Measurements from ENCODE around the gene FUT8. TPM values are rescaled to one million over a fixed set of nuclear protein-coding genes. Genes with fewer than 3 reads are reported as not detected.

The FUT8 gene
- total and polyA plus RNA-seq, 2 donors (not counting 1 experiment from before 2014, with no cell fraction given), result 13.2 to 91.8 TPM

- H3K27ac Mint-ChIP-seq, result no peak overlapping the region
- H3K9ac ChIP-seq (ENCODE audit: low read length), result no peak overlapping the region
Observed at GRCh38 chr14:65774041-65774440, 361.5 kb downstream of the FUT8 start.

GRCh38 chr14:65776193-65776852 lies 363.8 kb downstream of the FUT8 start:
- Histone ChIP-seq H3K27ac (ENCODE audit: low read length in 2 of 2) (no peak overlapping the region), H3K9ac (ENCODE audit: low read length) (no peak overlapping the region), H3K36me3 (replicated peaks in 1 of 2; ENCODE audit: control extremely low read depth in 1 of 2, control insufficient read depth in 1 of 2, extremely low read depth in 1 of 2, insufficient read depth in 2 of 2, low read length in 1 of 2) (no peaks in the 10 kb centered on the region), H2AFZ (ENCODE audit: insufficient read depth, low read depth, low read length, poor library complexity, severe bottlenecking) (no peak overlapping the region), H3K27me3 (replicated peaks in 1 of 4; ENCODE audit: control extremely low read depth in 1 of 4, control insufficient read depth in 3 of 4, insufficient read depth in 4 of 4, low read length in 3 of 4) (no peaks in the 10 kb centered on the region), H3K4me1 (ENCODE audit: control insufficient read depth in 2 of 2, insufficient read depth in 2 of 2, low read length in 2 of 2) (no peaks in the 10 kb centered on the region), H3K4me2 (replicated peaks; ENCODE audit: low read depth, low read length, poor library complexity, severe bottlenecking) (no peak overlapping the region), H4K20me1 (ENCODE audit: control insufficient read depth, insufficient read depth, low read length, poor library complexity, severe bottlenecking) (no peaks in the 10 kb centered on the region), H3K9me3 (ENCODE audit: control extremely low read depth in 1 of 3, control insufficient read depth in 2 of 3, insufficient read depth in 1 of 3, low read length in 2 of 3) (no peaks in the 10 kb centered on the region), H3K79me2 (ENCODE audit: control insufficient read depth, insufficient read depth, low read length) (no peaks in the 10 kb centered on the region), H3K4me3 (ENCODE audit: control extremely low read depth in 1 of 5, extremely low read depth in 1 of 5, insufficient read depth in 1 of 5, low read depth in 2 of 5, low read length in 4 of 5) (no peak overlapping the region)
- Mint-ChIP-seq H3K27ac (no peak overlapping the region), H3K9me3 (ENCODE audit: insufficient read depth) (no peaks in the 10 kb centered on the region), H3K27me3 (peaks cover 5% of the 10 kb centered on the region), H3K4me1 (peaks cover 2% of the 10 kb centered on the region), H3K4me3 (no peak overlapping the region)
- ATAC-seq (ENCODE audit: low read depth) (no peak), DNase-seq (no peak)
- intact Hi-C loops (cut with micrococcal nuclease), result no loop called here
- POLR2A ChIA-PET, result no interaction called here
- WGBS (ENCODE audit: insufficient coverage), result 100% methylated on average over 2 of the region's 4 CpGs
- CTCF ChIA-PET, result no interaction called here
- TF ChIP-seq EZH2 (IDR thresholded peaks at IDR 0.05; ENCODE audit: borderline replicate concordance, insufficient read depth, low read depth, low read length, poor library complexity, severe bottlenecking) (no peak), CTCF (IDR thresholded peaks at IDR 0.05) (no peak)

More at GRCh38 chr14:65774041-65774440, 361.5 kb downstream of the FUT8 start:
- Histone ChIP-seq H3K79me2 (ENCODE audit: control insufficient read depth, insufficient read depth, low read length) (no peaks in the 10 kb centered on the region), H3K4me2 (replicated peaks; ENCODE audit: low read depth, low read length, poor library complexity, severe bottlenecking) (no peak overlapping the region), H3K27ac (ENCODE audit: low read length in 2 of 2) (no peak overlapping the region), H2AFZ (ENCODE audit: insufficient read depth, low read depth, low read length, poor library complexity, severe bottlenecking) (no peak overlapping the region), H3K4me1 (ENCODE audit: control insufficient read depth in 2 of 2, insufficient read depth in 2 of 2, low read length in 2 of 2) (no peaks in the 10 kb centered on the region), H3K4me3 (ENCODE audit: control extremely low read depth in 1 of 5, extremely low read depth in 1 of 5, insufficient read depth in 1 of 5, low read depth in 2 of 5, low read length in 4 of 5) (no peak overlapping the region), H3K27me3 (replicated peaks in 1 of 4; ENCODE audit: control extremely low read depth in 1 of 4, control insufficient read depth in 3 of 4, insufficient read depth in 4 of 4, low read length in 3 of 4) (no peaks in the 10 kb centered on the region), H3K9me3 (ENCODE audit: control extremely low read depth in 1 of 3, control insufficient read depth in 2 of 3, insufficient read depth in 1 of 3, low read length in 2 of 3) (no peaks in the 10 kb centered on the region), H3K36me3 (replicated peaks in 1 of 2; ENCODE audit: control extremely low read depth in 1 of 2, control insufficient read depth in 1 of 2, extremely low read depth in 1 of 2, insufficient read depth in 2 of 2, low read length in 1 of 2) (no peaks in the 10 kb centered on the region), H4K20me1 (ENCODE audit: control insufficient read depth, insufficient read depth, low read length, poor library complexity, severe bottlenecking) (no peaks in the 10 kb centered on the region)
- ChIA-PET CTCF (no interaction called here), POLR2A (no interaction called here)
- WGBS (ENCODE audit: insufficient coverage), result 100% methylated on average over 1 of the region's 1 CpG
- TF ChIP-seq CTCF (IDR thresholded peaks at IDR 0.05) (no peak), EZH2 (IDR thresholded peaks at IDR 0.05; ENCODE audit: borderline replicate concordance, insufficient read depth, low read depth, low read length, poor library complexity, severe bottlenecking) (no peak)
- no peaks in the 10 kb centered on the region for H3K27me3 Mint-ChIP-seq
- DNase-seq (no peak), ATAC-seq (ENCODE audit: low read depth) (no peak)
- intact Hi-C loops (cut with micrococcal nuclease), result no loop called here
- H3K4me3 Mint-ChIP-seq, result no peak overlapping the region
- no peaks in the 10 kb centered on the region for H3K9me3 Mint-ChIP-seq (ENCODE audit: insufficient read depth)
- peaks cover 2% of the 10 kb centered on the region for H3K4me1 Mint-ChIP-seq
